ENCODE results near the gene DAG1. TPM values are rescaled to one million over a fixed set of nuclear protein-coding genes. Genes with fewer than 3 reads are reported as not detected.

Gene DAG1
- total RNA-seq, 2 experiments from 2014 or later, result 9.4 to 9.6 TPM

- Mint-ChIP-seq H3K4me3 (no peak overlapping the region), H3K9me3 (no peaks in the 10 kb centered on the region), H3K27ac (no peak overlapping the region), H3K36me3 (peaks cover 5% of the 10 kb centered on the region), H3K4me1 (ENCODE audit: low read depth) (peaks cover 5% of the 10 kb centered on the region), H3K27me3 (no peaks in the 10 kb centered on the region)
- intact Hi-C loops (cut with micrococcal nuclease), result no loop called here
- ChIA-PET POLR2A (no interaction called here), CTCF (interaction anchor here (0.5 to 1.0 kb wide), 2 partner anchors 43 to 1178 kb away, joined by 3 to 6 read pairs; no protein-coding TSS in a partner anchor)
- DNase-seq, result no peak
Measured at GRCh38 chr3:49500205-49500731, 30.2 kb downstream of the DAG1 start.

- intact Hi-C loops (cut with micrococcal nuclease), result no loop called here
- ChIA-PET POLR2A (no interaction called here), CTCF (interaction anchor here (0.5 to 1.0 kb wide), 3 partner anchors 43 to 1179 kb away, joined by 3 to 6 read pairs (median 4); no protein-coding TSS in a partner anchor)
- H3K36me3 Mint-ChIP-seq, result peaks cover 5% of the 10 kb centered on the region
- no peak overlapping the region for H3K4me3 Mint-ChIP-seq
- H3K9me3 Mint-ChIP-seq, result no peaks in the 10 kb centered on the region
- H3K4me1 Mint-ChIP-seq (ENCODE audit: low read depth), result peaks cover 5% of the 10 kb centered on the region
- H3K27ac Mint-ChIP-seq, result no peak overlapping the region
- no peak for DNase-seq
- no peaks in the 10 kb centered on the region for H3K27me3 Mint-ChIP-seq
Measured at GRCh38 chr3:49500732-49501609, 30.9 kb downstream of the DAG1 start.

GRCh38 chr3:49501842-49502241 lies 31.8 kb downstream of the DAG1 start:
- Mint-ChIP-seq H3K4me1 (ENCODE audit: low read depth) (peaks cover 5% of the 10 kb centered on the region), H3K27ac (no peak overlapping the region), H3K36me3 (peaks cover 5% of the 10 kb centered on the region), H3K4me3 (no peak overlapping the region), H3K27me3 (no peaks in the 10 kb centered on the region), H3K9me3 (no peaks in the 10 kb centered on the region)
- intact Hi-C loops (cut with micrococcal nuclease), result no loop called here
- CTCF ChIA-PET, result no interaction called here
- no peak for DNase-seq
- POLR2A ChIA-PET, result no interaction called here

- DNase-seq, result no peak
- no peaks in the 10 kb centered on the region for H3K9me3 Mint-ChIP-seq
Measured at GRCh38 chr3:49506906-49507305, 36.8 kb downstream of the DAG1 start.

GRCh38 chr3:49509028-49509561 lies 39.0 kb downstream of the DAG1 start:
- POLR2A ChIA-PET, result no interaction called here
- no peak overlapping the region for H3K27ac Mint-ChIP-seq

More at GRCh38 chr3:49506906-49507305, 36.8 kb downstream of the DAG1 start:
- CTCF ChIA-PET, result interaction anchor here (1.4 kb wide), 1 partner anchor 33 kb away, joined by 3 read pairs; no protein-coding TSS in a partner anchor
- peaks cover 7% of the 10 kb centered on the region for H3K36me3 Mint-ChIP-seq
- intact Hi-C loops (cut with micrococcal nuclease), result no loop called here
- no peaks in the 10 kb centered on the region for H3K27me3 Mint-ChIP-seq
- H3K4me3 Mint-ChIP-seq, result no peak overlapping the region
- POLR2A ChIA-PET, result no interaction called here
- H3K27ac Mint-ChIP-seq, result no peak overlapping the region
- H3K4me1 Mint-ChIP-seq (ENCODE audit: low read depth), result no peaks in the 10 kb centered on the region

GRCh38 chr3:49511639-49512038 lies 41.6 kb downstream of the DAG1 start:
- Mint-ChIP-seq H3K4me1 (ENCODE audit: low read depth) (no peaks in the 10 kb centered on the region), H3K36me3 (peaks cover 20% of the 10 kb centered on the region), H3K4me3 (no peak overlapping the region), H3K9me3 (no peaks in the 10 kb centered on the region), H3K27ac (no peak overlapping the region), H3K27me3 (no peaks in the 10 kb centered on the region)
- ChIA-PET CTCF (interaction anchor here (2.1 kb wide), 1 partner anchor 160 kb away, joined by 6 read pairs; no protein-coding TSS in a partner anchor), POLR2A (no interaction called here)
- DNase-seq, result no peak
- intact Hi-C loops (cut with micrococcal nuclease), result no loop called here

More at GRCh38 chr3:49509028-49509561, 39.0 kb downstream of the DAG1 start:
- Mint-ChIP-seq H3K4me1 (ENCODE audit: low read depth) (no peaks in the 10 kb centered on the region), H3K27me3 (no peaks in the 10 kb centered on the region), H3K36me3 (peaks cover 11% of the 10 kb centered on the region), H3K4me3 (no peak overlapping the region), H3K9me3 (no peaks in the 10 kb centered on the region)
- no peak for DNase-seq
- CTCF ChIA-PET, result no interaction called here
- intact Hi-C loops (cut with micrococcal nuclease), result no loop called here

GRCh38 chr3:49512781-49513355 lies 42.8 kb downstream of the DAG1 start:
- Mint-ChIP-seq H3K4me3 (no peak overlapping the region), H3K36me3 (peaks cover 20% of the 10 kb centered on the region), H3K4me1 (ENCODE audit: low read depth) (peaks cover 3% of the 10 kb centered on the region), H3K27me3 (no peaks in the 10 kb centered on the region), H3K27ac (no peak overlapping the region), H3K9me3 (no peaks in the 10 kb centered on the region)
- DNase-seq, result no peak
- CTCF ChIA-PET, result interaction anchor here (0.7 to 1.7 kb wide), 3 partner anchors 26 to 342 kb away, joined by 3 to 5 read pairs (median 3); partner anchors contain the start of gene KLHDC8B
- intact Hi-C loops (cut with micrococcal nuclease), result no loop called here
- POLR2A ChIA-PET, result no interaction called here

- H3K9me3 Mint-ChIP-seq, result no peaks in the 10 kb centered on the region
- H3K27me3 Mint-ChIP-seq, result no peaks in the 10 kb centered on the region
- DNase-seq, result no peak
- H3K27ac Mint-ChIP-seq, result no peak overlapping the region
- H3K4me3 Mint-ChIP-seq, result no peak overlapping the region
- peaks cover 3% of the 10 kb centered on the region for H3K4me1 Mint-ChIP-seq (ENCODE audit: low read depth)
- peaks cover 20% of the 10 kb centered on the region for H3K36me3 Mint-ChIP-seq
- POLR2A ChIA-PET, result interaction anchor here (0.6 kb wide), 1 partner anchor 9 kb away, joined by 3 read pairs; no protein-coding TSS in a partner anchor
- CTCF ChIA-PET, result interaction anchor here (1.1 to 1.7 kb wide), 2 partner anchors 26 to 342 kb away, joined by 3 to 5 read pairs; partner anchors contain the start of gene KLHDC8B
- intact Hi-C loops (cut with micrococcal nuclease), result no loop called here
Measured at GRCh38 chr3:49513494-49514124, 43.5 kb downstream of the DAG1 start.

- ChIA-PET POLR2A (no interaction called here), CTCF (interaction anchor here (0.7 to 1.8 kb wide), 2 partner anchors 22 to 621 kb away, joined by 3 to 14 read pairs; no protein-coding TSS in a partner anchor)
- Mint-ChIP-seq H3K27ac (no peak overlapping the region), H3K9me3 (no peaks in the 10 kb centered on the region), H3K27me3 (no peaks in the 10 kb centered on the region), H3K4me3 (no peak overlapping the region), H3K4me1 (ENCODE audit: low read depth) (peaks cover 3% of the 10 kb centered on the region), H3K36me3 (peaks cover 13% of the 10 kb centered on the region)
- intact Hi-C loops (cut with micrococcal nuclease), result no loop called here
- no peak for DNase-seq
Measured at GRCh38 chr3:49518016-49518415, 47.9 kb downstream of the DAG1 start.

GRCh38 chr3:49518441-49518840 lies 48.4 kb downstream of the DAG1 start:
- Mint-ChIP-seq H3K27me3 (no peaks in the 10 kb centered on the region), H3K36me3 (peaks cover 12% of the 10 kb centered on the region), H3K4me1 (ENCODE audit: low read depth) (peaks cover 3% of the 10 kb centered on the region), H3K27ac (no peak overlapping the region), H3K4me3 (no peak overlapping the region), H3K9me3 (no peaks in the 10 kb centered on the region)
- ChIA-PET CTCF (interaction anchor here (1.8 kb wide), 1 partner anchor 22 kb away, joined by 14 read pairs; no protein-coding TSS in a partner anchor), POLR2A (no interaction called here)
- DNase-seq, result no peak
- intact Hi-C loops (cut with micrococcal nuclease), result no loop called here

- Mint-ChIP-seq H3K4me1 (ENCODE audit: low read depth) (peaks cover 3% of the 10 kb centered on the region), H3K27me3 (no peaks in the 10 kb centered on the region), H3K4me3 (no peak overlapping the region), H3K9me3 (no peaks in the 10 kb centered on the region), H3K36me3 (peaks cover 8% of the 10 kb centered on the region), H3K27ac (no peak overlapping the region)
- POLR2A ChIA-PET, result no interaction called here
- intact Hi-C loops (cut with micrococcal nuclease), result no loop called here
- CTCF ChIA-PET, result interaction anchor here (0.8 kb wide), 1 partner anchor 20 kb away, joined by 3 read pairs; no protein-coding TSS in a partner anchor
- DNase-seq, result no peak
Measured at GRCh38 chr3:49519296-49519695, 49.2 kb downstream of the DAG1 start.
